WI38 (cell line): ENCODE results near the gene PHF19.

Experiments
- H3K4me3 ChIP-seq: 2 replicates; pipeline ENCODE4 v1.5.1; 2011; ENCODE audit warnings: low read depth, mild to moderate bottlenecking, control low read depth, low read length
- CTCF ChIP-seq: IDR thresholded peaks from 2 replicates; pipeline ENCODE4 v1.5.1; 2012; ENCODE audit warnings: low read depth, mild to moderate bottlenecking, control low read depth, low read length

The PHF19 gene

GRCh38 chr9:120873512-120873911 lies 3.5 kb downstream of the PHF19 start:
- no peak for TF ChIP-seq CTCF
- no peak overlapping the region for H3K4me3 ChIP-seq

GRCh38 chr9:120872791-120873502 lies 4.0 kb downstream of the PHF19 start:
- no peak for TF ChIP-seq CTCF
- no peak overlapping the region for H3K4me3 ChIP-seq

GRCh38 chr9:120870206-120870605 lies 6.8 kb downstream of the PHF19 start:
- TF ChIP-seq CTCF, result no peak
- H3K4me3 ChIP-seq, result no peak overlapping the region

GRCh38 chr9:120869726-120870125 lies 7.3 kb downstream of the PHF19 start:
- no peak overlapping the region for H3K4me3 ChIP-seq
- TF ChIP-seq CTCF, result no peak

GRCh38 chr9:120869360-120869687 lies 7.7 kb downstream of the PHF19 start:
- H3K4me3 ChIP-seq, result peak overlapping the region; percentile 51
- TF ChIP-seq CTCF, result no peak

- H3K4me3 ChIP-seq, result peak overlapping the region; percentile 51
Observed at GRCh38 chr9:120868676-120869359, 8.2 kb downstream of the PHF19 start.

More at GRCh38 chr9:120868676-120869359, 8.2 kb downstream of the PHF19 start:
- TF ChIP-seq CTCF, result peak; percentile 46
